Measurements from ENCODE around the gene DAP. TPM values are rescaled to one million over a fixed set of nuclear protein-coding genes. Genes with fewer than 3 reads are reported as not detected.

The DAP gene
- total RNA-seq, 1 experiment from 2014 or later = 47.2 TPM

DNA sequence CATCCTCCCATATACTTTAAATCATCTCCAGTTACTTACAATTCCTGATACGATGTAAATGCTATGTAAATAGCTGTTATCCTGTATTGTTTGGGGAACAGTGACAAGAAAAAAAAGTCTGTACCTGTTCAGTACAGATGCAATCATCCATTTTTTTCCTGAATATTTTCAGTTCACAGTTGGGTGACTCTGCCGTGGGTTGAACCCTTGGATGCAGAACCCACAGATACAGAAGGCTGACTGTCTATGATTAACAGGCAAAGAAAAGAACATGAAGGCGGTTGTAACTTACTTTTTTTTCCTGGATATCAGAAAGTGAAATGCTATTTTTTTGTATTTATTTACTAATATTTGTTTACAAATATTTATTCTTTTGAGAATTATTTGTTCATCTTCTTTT lies 33.2 kb downstream of the DAP start:
- Histone ChIP-seq H3K27ac (ENCODE audit: insufficient read length, low read depth, low read length) (no peak overlapping the region), H3K4me1 (ENCODE audit: insufficient read depth, low read length) (no peaks in the 10 kb centered on the region), H3K9me3 (ENCODE audit: control insufficient read depth, low read depth, low read length) (no peaks in the 10 kb centered on the region), H3K14ac (ENCODE audit: insufficient read depth, low read length) (no peak overlapping the region), H2BK12ac (ENCODE audit: insufficient read length, low read depth, low read length) (no peak overlapping the region), H4K8ac (replicated peaks; ENCODE audit: insufficient read length, low read depth, low read length) (no peak overlapping the region), H3K9ac (ENCODE audit: extremely low read depth, insufficient read length, low read length) (no peak overlapping the region), H2BK15ac (ENCODE audit: low read depth, low read length) (no peak overlapping the region), H3K79me1 (ENCODE audit: insufficient read depth, low read depth, low read length, poor library complexity, severe bottlenecking) (no peaks in the 10 kb centered on the region), H3K4me2 (ENCODE audit: insufficient read depth, insufficient read length, low read length) (no peak overlapping the region), H2AFZ (ENCODE audit: low read length) (no peak overlapping the region), H4K5ac (ENCODE audit: insufficient read length, low read depth, low read length) (no peak overlapping the region), H2BK120ac (ENCODE audit: low read depth, low read length, poor library complexity, severe bottlenecking) (no peak overlapping the region), H3K4ac (ENCODE audit: low read depth, low read length) (no peak overlapping the region), H3K18ac (ENCODE audit: insufficient read length, low read depth, low read length) (no peak overlapping the region), H3K56ac (ENCODE audit: insufficient read length, low read depth, low read length) (no peak overlapping the region), H3K27me3 (ENCODE audit: insufficient read depth, low read length) (no peaks in the 10 kb centered on the region), H2AK5ac (ENCODE audit: insufficient read length, low read length) (no peak overlapping the region), H3T11ph (ENCODE audit: low read length) (no peak overlapping the region), H2BK20ac (ENCODE audit: low read depth, low read length, poor library complexity, severe bottlenecking) (no peak overlapping the region), H2BK5ac (ENCODE audit: insufficient read length, low read length) (no peak overlapping the region), H4K20me1 (ENCODE audit: control insufficient read depth, insufficient read depth, insufficient read length) (no peaks in the 10 kb centered on the region), H3K23ac (ENCODE audit: insufficient read length, low read depth, low read length) (no peak overlapping the region), H3K23me2 (ENCODE audit: insufficient read length, low read depth, low read length, poor library complexity, severe bottlenecking) (no peaks in the 10 kb centered on the region), H3K79me2 (ENCODE audit: insufficient read depth, low read length) (no peaks in the 10 kb centered on the region), H4K91ac (ENCODE audit: insufficient read length, low read depth, low read length) (no peak overlapping the region)
- H3K36me3 Mint-ChIP-seq (ENCODE audit: insufficient read depth in 1 of 3, low read depth in 3 of 3) = peaks cover 9 to 14% (median 13%) of the 10 kb centered on the region in 3 experiments
- no CpG with 5 or more reads among the region's 3 CpGs for WGBS (ENCODE audit: extremely low coverage, insufficient read length, low lambda C conversion rate)
- no peak overlapping the region for H3K4me3 Mint-ChIP-seq
- H3K9me3 Mint-ChIP-seq = no peaks in the 10 kb centered on the region; a peak in 2 of 5 replicates
- TF ChIP-seq, protein P1, sequence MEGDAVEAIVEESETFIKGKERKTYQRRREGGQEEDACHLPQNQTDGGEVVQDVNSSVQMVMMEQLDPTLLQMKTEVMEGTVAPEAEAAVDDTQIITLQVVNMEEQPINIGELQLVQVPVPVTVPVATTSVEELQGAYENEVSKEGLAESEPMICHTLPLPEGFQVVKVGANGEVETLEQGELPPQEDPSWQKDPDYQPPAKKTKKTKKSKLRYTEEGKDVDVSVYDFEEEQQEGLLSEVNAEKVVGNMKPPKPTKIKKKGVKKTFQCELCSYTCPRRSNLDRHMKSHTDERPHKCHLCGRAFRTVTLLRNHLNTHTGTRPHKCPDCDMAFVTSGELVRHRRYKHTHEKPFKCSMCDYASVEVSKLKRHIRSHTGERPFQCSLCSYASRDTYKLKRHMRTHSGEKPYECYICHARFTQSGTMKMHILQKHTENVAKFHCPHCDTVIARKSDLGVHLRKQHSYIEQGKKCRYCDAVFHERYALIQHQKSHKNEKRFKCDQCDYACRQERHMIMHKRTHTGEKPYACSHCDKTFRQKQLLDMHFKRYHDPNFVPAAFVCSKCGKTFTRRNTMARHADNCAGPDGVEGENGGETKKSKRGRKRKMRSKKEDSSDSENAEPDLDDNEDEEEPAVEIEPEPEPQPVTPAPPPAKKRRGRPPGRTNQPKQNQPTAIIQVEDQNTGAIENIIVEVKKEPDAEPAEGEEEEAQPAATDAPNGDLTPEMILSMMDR (conservative IDR thresholded peaks at IDR 0.05) = no peak
- peaks cover 0 to 6% of the 10 kb centered on the region in 2 experiments; a peak in 2 of 4 replicates for H3K4me1 Mint-ChIP-seq
- H3K27ac Mint-ChIP-seq = no peak overlapping the region
- no peaks in the 10 kb centered on the region for H3K27me3 Mint-ChIP-seq (ENCODE audit: low read depth)
- no peak for DNase-seq

All from H9 (cell line).